Astrocyte (in vitro differentiated cells and primary cell): ENCODE results near the gene IPO13.

ENCODE experiments used
- EZH2 ChIP-seq: IDR thresholded peaks from 2 replicates; pipeline ENCODE4 v1.6.1; 2012; ENCODE audit warnings: mild to moderate bottlenecking, low read length, inconsistent platforms; ENCODE audit not compliant: insufficient read depth
- TF ChIP-seq, protein P1 (sequence below): IDR thresholded peaks from 2 replicates; pipeline ENCODE4 v1.5.1; 2011; ENCODE audit warnings: low read depth, mild to moderate bottlenecking, inconsistent platforms, low read length, moderate library complexity; ENCODE audit not compliant: insufficient read depth

DNA sequence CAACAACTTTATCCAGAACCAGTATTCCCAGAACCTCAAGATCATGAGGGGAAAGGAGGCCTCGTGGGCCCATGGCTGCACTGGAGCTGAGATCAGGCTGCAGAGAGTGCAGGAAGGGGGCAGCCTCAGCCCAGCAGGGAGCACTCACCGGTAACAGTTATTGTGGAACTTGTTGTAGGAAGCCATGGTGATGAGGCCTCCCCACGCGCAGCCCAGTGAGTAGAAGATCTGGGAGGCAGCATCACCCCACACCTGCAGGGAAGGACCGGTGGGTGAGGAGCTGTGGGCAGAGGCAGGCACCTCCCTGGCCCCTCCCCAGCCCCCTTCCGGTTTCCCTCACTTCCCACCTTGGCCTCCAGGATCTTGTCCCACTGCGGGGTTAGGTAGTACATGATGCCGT, 55.4 kb downstream of the IPO13 start:
- TF ChIP-seq, protein P1, sequence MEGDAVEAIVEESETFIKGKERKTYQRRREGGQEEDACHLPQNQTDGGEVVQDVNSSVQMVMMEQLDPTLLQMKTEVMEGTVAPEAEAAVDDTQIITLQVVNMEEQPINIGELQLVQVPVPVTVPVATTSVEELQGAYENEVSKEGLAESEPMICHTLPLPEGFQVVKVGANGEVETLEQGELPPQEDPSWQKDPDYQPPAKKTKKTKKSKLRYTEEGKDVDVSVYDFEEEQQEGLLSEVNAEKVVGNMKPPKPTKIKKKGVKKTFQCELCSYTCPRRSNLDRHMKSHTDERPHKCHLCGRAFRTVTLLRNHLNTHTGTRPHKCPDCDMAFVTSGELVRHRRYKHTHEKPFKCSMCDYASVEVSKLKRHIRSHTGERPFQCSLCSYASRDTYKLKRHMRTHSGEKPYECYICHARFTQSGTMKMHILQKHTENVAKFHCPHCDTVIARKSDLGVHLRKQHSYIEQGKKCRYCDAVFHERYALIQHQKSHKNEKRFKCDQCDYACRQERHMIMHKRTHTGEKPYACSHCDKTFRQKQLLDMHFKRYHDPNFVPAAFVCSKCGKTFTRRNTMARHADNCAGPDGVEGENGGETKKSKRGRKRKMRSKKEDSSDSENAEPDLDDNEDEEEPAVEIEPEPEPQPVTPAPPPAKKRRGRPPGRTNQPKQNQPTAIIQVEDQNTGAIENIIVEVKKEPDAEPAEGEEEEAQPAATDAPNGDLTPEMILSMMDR = no peak
- TF ChIP-seq EZH2 = no peak
